HEK293 (cell line): Measurements from ENCODE around the gene RNU5B-1.

ENCODE experiments used
- CTCF ChIA-PET: fragments of 350-600 bp; formaldehyde crosslinking; extraction: SDS; loops from one replicate; lab custom pipeline; 2021; ENCODE audit warnings: antibody characterized with exemption; lab: Yijun Ruan, JAX
- POLR2A ChIA-PET: fragments of 300-600 bp; formaldehyde crosslinking; extraction: SDS; loops from one replicate; lab custom pipeline; 2020; ENCODE audit warnings: antibody characterized with exemption, inconsistent platforms; lab: Yijun Ruan, JAX
- H3K27ac ChIP-seq: fragments of 200-500 bp; sonication (Bioruptor generic); 2 replicates; pipeline ENCODE4 v1.5.1; 2014; ENCODE audit warnings: low read depth, low read length, control low read depth, inconsistent platforms; ENCODE audit errors: extremely low read depth
- H3K36me3 ChIP-seq, 2 experiments: fragments of 200-500 bp in 1 of 2; sonication (Bioruptor generic) in 1 of 2; 1 replicate in 1 of 2; 2 replicates in 1 of 2; pipeline ENCODE4 v1.5.1; 2014 to 2017; ENCODE audit warnings: inconsistent platforms in 2 of 2, low read length in 2 of 2; ENCODE audit not compliant: control insufficient read depth in 2 of 2, insufficient read depth in 1 of 2
- H3K4me1 ChIP-seq: fragments of 200-500 bp; sonication (Bioruptor generic); 2 replicates; pipeline ENCODE4 v1.5.1; 2014; ENCODE audit warnings: mild to moderate bottlenecking, low read length, inconsistent platforms; ENCODE audit not compliant: control insufficient read depth, insufficient read depth
- H3K4me3 ChIP-seq: 2 replicates; pipeline ENCODE4 v1.5.1; 2011; ENCODE audit warnings: low read depth, mild to moderate bottlenecking, control low read depth, low read length, moderate library complexity
- H3K9me3 ChIP-seq: fragments of 200-500 bp; sonication (Bioruptor generic); 2 replicates; pipeline ENCODE4 v1.5.1; 2014; ENCODE audit warnings: low read depth, low read length, inconsistent platforms; ENCODE audit not compliant: control insufficient read depth, insufficient read depth
- ATF2 ChIP-seq: fragments of 450-650 bp; formaldehyde crosslinking; IDR thresholded peaks from 2 replicates; pipeline ENCODE4 v1.5.1; 2016; ENCODE audit warnings: missing biosample characterization, missing genetic modification characterization, low read depth
- BCL11B ChIP-seq: fragments of 450-650 bp; formaldehyde crosslinking; IDR thresholded peaks from 2 replicates; pipeline ENCODE4 v1.5.1; 2016; ENCODE audit warnings: low read depth, missing biosample characterization, missing genetic modification characterization
- KLF9 ChIP-seq: fragments of 450-650 bp; formaldehyde crosslinking; IDR thresholded peaks from 2 replicates; pipeline ENCODE4 v1.5.1; 2016; ENCODE audit warnings: missing biosample characterization, missing genetic modification characterization, low read depth
- SCRT2 ChIP-seq: fragments of 450-650 bp; formaldehyde crosslinking; IDR thresholded peaks from 2 replicates; pipeline ENCODE4 v1.5.1; 2016; ENCODE audit warnings: missing biosample characterization, missing genetic modification characterization
- ZBTB44 ChIP-seq: fragments of 450-650 bp; IDR thresholded peaks from 2 replicates; pipeline ENCODE4 v1.5.1; 2018; ENCODE audit warnings: missing biosample characterization, mild to moderate bottlenecking, missing genetic modification characterization
- ZBTB49 ChIP-seq: fragments of 450-650 bp; formaldehyde crosslinking; IDR thresholded peaks from 2 replicates; pipeline ENCODE4 v1.5.1; 2016; ENCODE audit warnings: missing biosample characterization, missing genetic modification characterization, low read depth
- ZNF112 ChIP-seq: fragments of 450-650 bp; formaldehyde crosslinking; IDR thresholded peaks from 2 replicates; pipeline ENCODE4 v1.5.0; 2017; ENCODE audit warnings: missing biosample characterization, missing genetic modification characterization
- ZNF18 ChIP-seq: fragments of 450-650 bp; formaldehyde crosslinking; IDR thresholded peaks from 2 replicates; pipeline ENCODE4 v1.5.1; 2016; ENCODE audit warnings: missing biosample characterization, missing genetic modification characterization
- ZNF341 ChIP-seq: fragments of 450-650 bp; formaldehyde crosslinking; IDR thresholded peaks from 2 replicates; pipeline ENCODE4; 2016; ENCODE audit warnings: low read depth, missing biosample characterization, missing genetic modification characterization
- ZNF600 ChIP-seq: fragments of 450-650 bp; formaldehyde crosslinking; IDR thresholded peaks from 2 replicates; pipeline ENCODE4 v1.5.1; 2016; ENCODE audit warnings: missing biosample characterization, missing genetic modification characterization
- ZNF623 ChIP-seq: fragments of 450-650 bp; formaldehyde crosslinking; IDR thresholded peaks from 2 replicates; pipeline ENCODE4 v1.5.1; 2016; ENCODE audit warnings: missing biosample characterization, missing genetic modification characterization
- ZNF626 ChIP-seq: fragments of 450-650 bp; sonication (Bioruptor Pico); formaldehyde crosslinking; IDR thresholded peaks from 2 replicates; pipeline ENCODE4 v1.5.1; 2018; ENCODE audit warnings: missing biosample characterization, missing genetic modification characterization, inconsistent platforms
- ZNF785 ChIP-seq: fragments of 450-650 bp; formaldehyde crosslinking; IDR thresholded peaks from 2 replicates; pipeline ENCODE4 v1.5.1; 2016; ENCODE audit warnings: missing biosample characterization, missing genetic modification characterization

RNU5B-1 gene

GRCh38 chr15:65305150-65305758 is 777 bp downstream of the RNU5B-1 start (continued):
- 0 out of 2 replicates have a peak, but pooled peaks have one; percentile 2 for TF ChIP-seq ZBTB44 (tag by site-specific recombination)
- TF ChIP-seq SCRT2 (tag by site-specific recombination): peak; percentile 8; the same call in 1 of the 2 replicates
- TF ChIP-seq, all 188 proteins: peak for 12

- H3K36me3 ChIP-seq: no peaks in the 10 kb centered on the region
- H3K4me3 ChIP-seq: no peak overlapping the region
- TF ChIP-seq ZNF600 (tag by site-specific recombination) (peak; percentile 24; the same call in 1 of the 2 replicates), KLF9 (no peak), ATF2 (no peak), ZBTB49 (tag by site-specific recombination) (no peak), BCL11B (tag by site-specific recombination) (no peak), ZNF623 (tag by site-specific recombination) (no peak), ZNF112 (no peak), ZNF341 (tag by site-specific recombination) (peak; percentile 34; the same call in 1 of the 2 replicates), ZNF626 (tag by site-specific recombination) (no peak)
- POLR2A ChIA-PET: interaction anchor here (0.6 to 2.9 kb wide), 12 partner anchors 8 to 484 kb away, joined by 3 to 73 read pairs (median 5); partner anchors contain the start of genes CLPX and PARP16
- no peaks in the 10 kb centered on the region for H3K9me3 ChIP-seq
- CTCF ChIA-PET: interaction anchor here (0.8 to 1.7 kb wide), 4 partner anchors 8 to 29 kb away, joined by 4 to 8 read pairs (median 6); no protein-coding TSS in a partner anchor
- no peak overlapping the region for H3K27ac ChIP-seq
- H3K4me1 ChIP-seq: peaks cover 8% of the 10 kb centered on the region; the same call in 1 of the 2 replicates
Observed at GRCh38 chr15:65305776-65306175, 1.3 kb downstream of the RNU5B-1 start.

GRCh38 chr15:65306551-65306950 is 2.1 kb downstream of the RNU5B-1 start:
- H3K9me3 ChIP-seq: no peaks in the 10 kb centered on the region
- CTCF ChIA-PET: interaction anchor here (0.9 to 1.7 kb wide), 3 partner anchors 9 to 14 kb away, joined by 6 to 8 read pairs (median 7); no protein-coding TSS in a partner anchor
- H3K4me1 ChIP-seq: peaks cover 8% of the 10 kb centered on the region; the same call in 1 of the 2 replicates
- no peak overlapping the region for H3K4me3 ChIP-seq
- H3K27ac ChIP-seq: no peak overlapping the region
- POLR2A ChIA-PET: interaction anchor here (0.8 kb wide), 1 partner anchor 9 kb away, joined by 5 read pairs; no protein-coding TSS in a partner anchor
- H3K36me3 ChIP-seq: no peaks in the 10 kb centered on the region
- TF ChIP-seq ZNF18 (peak; percentile 90), ZNF785 (tag by site-specific recombination) (no peak)
